HepG2 (cell line): ENCODE results near the gene NTRK2.

ENCODE experiments used
- BORCS8-MEF2B ChIP-seq: sonication (generic); formaldehyde crosslinking; IDR thresholded peaks from 2 replicates; pipeline ENCODE4 v1.8.0; 2022; ENCODE audit warnings: mild to moderate bottlenecking, missing genetic modification reagents
- ESRRA ChIP-seq: sonication (generic); formaldehyde crosslinking; IDR thresholded peaks from 2 replicates; pipeline ENCODE4 v1.5.1; 2020; ENCODE audit warnings: mild to moderate bottlenecking, low read depth, missing genetic modification reagents
- EZH2 ChIP-seq: conservative IDR thresholded peaks from 2 replicates; pipeline ENCODE4 v1.6.1; 2012; ENCODE audit warnings: mild to moderate bottlenecking, low read depth, low read length, moderate library complexity
- SMC3 ChIP-seq: IDR thresholded peaks from 2 replicates; pipeline ENCODE4 v1.6.1; 2011; ENCODE audit warnings: low read length, improper control_type of control experiment
- TAF15 ChIP-seq: fragments of 200-400 bp; formaldehyde crosslinking; IDR thresholded peaks from one replicate; pipeline ENCODE4 v1.6.1; 2018; ENCODE audit warnings: mild to moderate bottlenecking, low read depth, low read length; ENCODE audit not compliant: poor library complexity, severe bottlenecking
- ZFY ChIP-seq: sonication (generic); formaldehyde crosslinking; IDR thresholded peaks from 2 replicates; pipeline ENCODE4 v1.4.0; 2020; ENCODE audit warnings: missing genetic modification reagents
- ZKSCAN1 ChIP-seq: fragments of 150-350 bp; IDR thresholded peaks from 2 replicates; pipeline ENCODE4 v1.6.1; 2014; ENCODE audit warnings: low read length
- ZNF138 ChIP-seq: sonication (generic); formaldehyde crosslinking; IDR thresholded peaks from 2 replicates; pipeline ENCODE4 v1.5.0; 2020; ENCODE audit warnings: mild to moderate bottlenecking, low read depth, missing genetic modification reagents
- TF ChIP-seq, protein P1 (sequence below), 2 experiments: IDR thresholded peaks; 2 replicates each; pipeline ENCODE4 v1.6.1; 2011 to 2012; ENCODE audit warnings: low read length in 2 of 2, borderline replicate concordance in 1 of 2, low read depth in 1 of 2, mild to moderate bottlenecking in 1 of 2, moderate library complexity in 1 of 2

GRCh38 chr9:84900421-84900820 is 230.9 kb downstream of the NTRK2 start:
- no peak for TF ChIP-seq ESRRA
- no peak for TF ChIP-seq BORCS8-MEF2B (CRISPR knock-in tag)
- TF ChIP-seq, protein P1, sequence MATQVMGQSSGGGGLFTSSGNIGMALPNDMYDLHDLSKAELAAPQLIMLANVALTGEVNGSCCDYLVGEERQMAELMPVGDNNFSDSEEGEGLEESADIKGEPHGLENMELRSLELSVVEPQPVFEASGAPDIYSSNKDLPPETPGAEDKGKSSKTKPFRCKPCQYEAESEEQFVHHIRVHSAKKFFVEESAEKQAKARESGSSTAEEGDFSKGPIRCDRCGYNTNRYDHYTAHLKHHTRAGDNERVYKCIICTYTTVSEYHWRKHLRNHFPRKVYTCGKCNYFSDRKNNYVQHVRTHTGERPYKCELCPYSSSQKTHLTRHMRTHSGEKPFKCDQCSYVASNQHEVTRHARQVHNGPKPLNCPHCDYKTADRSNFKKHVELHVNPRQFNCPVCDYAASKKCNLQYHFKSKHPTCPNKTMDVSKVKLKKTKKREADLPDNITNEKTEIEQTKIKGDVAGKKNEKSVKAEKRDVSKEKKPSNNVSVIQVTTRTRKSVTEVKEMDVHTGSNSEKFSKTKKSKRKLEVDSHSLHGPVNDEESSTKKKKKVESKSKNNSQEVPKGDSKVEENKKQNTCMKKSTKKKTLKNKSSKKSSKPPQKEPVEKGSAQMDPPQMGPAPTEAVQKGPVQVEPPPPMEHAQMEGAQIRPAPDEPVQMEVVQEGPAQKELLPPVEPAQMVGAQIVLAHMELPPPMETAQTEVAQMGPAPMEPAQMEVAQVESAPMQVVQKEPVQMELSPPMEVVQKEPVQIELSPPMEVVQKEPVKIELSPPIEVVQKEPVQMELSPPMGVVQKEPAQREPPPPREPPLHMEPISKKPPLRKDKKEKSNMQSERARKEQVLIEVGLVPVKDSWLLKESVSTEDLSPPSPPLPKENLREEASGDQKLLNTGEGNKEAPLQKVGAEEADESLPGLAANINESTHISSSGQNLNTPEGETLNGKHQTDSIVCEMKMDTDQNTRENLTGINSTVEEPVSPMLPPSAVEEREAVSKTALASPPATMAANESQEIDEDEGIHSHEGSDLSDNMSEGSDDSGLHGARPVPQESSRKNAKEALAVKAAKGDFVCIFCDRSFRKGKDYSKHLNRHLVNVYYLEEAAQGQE (IDR thresholded peaks at IDR 0.05; ENCODE audit: borderline replicate concordance in 1 of 2, low read depth in 1 of 2, low read length in 2 of 2) = no peak
- no peak for TF ChIP-seq ZNF138
- TF ChIP-seq ZFY (CRISPR knock-in tag) = no peak
- no peak for TF ChIP-seq EZH2
- no peak for TF ChIP-seq SMC3
- TF ChIP-seq ZKSCAN1 = no peak
- TF ChIP-seq TAF15 = no peak
